H9 (cell line): ENCODE results near the gene ATXN7L3. TPM values are rescaled to one million over a fixed set of nuclear protein-coding genes. Genes with fewer than 3 reads are reported as not detected.

Source experiments
- DNase-seq: peaks from one replicate; pipeline ENCODE4 v3.0.0-alpha.2; 2017
- H2AFZ ChIP-seq: one replicate; pipeline ENCODE4 v1.6.1; 2013; ENCODE audit warnings: mild to moderate bottlenecking, low read length, control low read depth, moderate library complexity
- H2AK5ac ChIP-seq: 2 replicates; pipeline ENCODE4 v1.6.1; 2013; ENCODE audit warnings: low read length, control low read depth, mixed read lengths; ENCODE audit not compliant: insufficient read length
- H2BK120ac ChIP-seq: one replicate; pipeline ENCODE4 v1.6.1; 2013; ENCODE audit warnings: low read depth, mild to moderate bottlenecking, low read length, control low read depth, inconsistent platforms; ENCODE audit not compliant: poor library complexity, severe bottlenecking
- H2BK12ac ChIP-seq: 2 replicates; pipeline ENCODE4 v1.6.1; 2013; ENCODE audit warnings: low read length, control low read depth, mixed read lengths, low read depth; ENCODE audit not compliant: insufficient read length
- H2BK15ac ChIP-seq: 2 replicates; pipeline ENCODE4 v1.6.1; 2013; ENCODE audit warnings: low read depth, low read length, control low read depth
- H2BK20ac ChIP-seq: one replicate; pipeline ENCODE4 v1.6.1; 2013; ENCODE audit warnings: low read depth, mild to moderate bottlenecking, low read length, control low read depth, inconsistent platforms; ENCODE audit not compliant: poor library complexity, severe bottlenecking
- H2BK5ac ChIP-seq: 2 replicates; pipeline ENCODE4 v1.6.1; 2013; ENCODE audit warnings: low read length, control low read depth, mixed read lengths; ENCODE audit not compliant: insufficient read length
- H3K14ac ChIP-seq: 2 replicates; pipeline ENCODE4 v1.6.1; 2013; ENCODE audit warnings: low read length, control low read depth; ENCODE audit not compliant: insufficient read depth
- H3K18ac ChIP-seq: 2 replicates; pipeline ENCODE4 v1.6.1; 2013; ENCODE audit warnings: low read depth, mild to moderate bottlenecking, mixed read lengths, low read length, control low read depth; ENCODE audit not compliant: insufficient read length
- H3K23ac ChIP-seq: 2 replicates; pipeline ENCODE4 v1.6.1; 2013; ENCODE audit warnings: low read length, control low read depth, mixed read lengths, low read depth; ENCODE audit not compliant: insufficient read length
- H3K23me2 ChIP-seq: 2 replicates; pipeline ENCODE4 v1.6.1; 2013; ENCODE audit warnings: low read depth, mild to moderate bottlenecking, mixed read lengths, low read length, control low read depth; ENCODE audit not compliant: insufficient read length, poor library complexity, severe bottlenecking
- H3K27ac ChIP-seq: 2 replicates; pipeline ENCODE4 v1.5.1; 2013; ENCODE audit warnings: low read length, control low read depth, mixed read lengths, low read depth; ENCODE audit not compliant: insufficient read length
- H3K27me3 ChIP-seq: 2 replicates; pipeline ENCODE4 v1.6.1; 2013; ENCODE audit warnings: low read length, control low read depth, inconsistent platforms; ENCODE audit not compliant: insufficient read depth
- H3K4ac ChIP-seq: 2 replicates; pipeline ENCODE4 v1.6.1; 2013; ENCODE audit warnings: low read depth, mild to moderate bottlenecking, control low read depth, inconsistent platforms, low read length, moderate library complexity
- H3K4me1 ChIP-seq: 2 replicates; pipeline ENCODE4 v1.6.1; 2013; ENCODE audit warnings: low read length, control low read depth, inconsistent platforms; ENCODE audit not compliant: insufficient read depth
- H3K4me2 ChIP-seq: 2 replicates; pipeline ENCODE4 v1.6.1; 2013; ENCODE audit warnings: low read length, control low read depth, mixed read lengths; ENCODE audit not compliant: insufficient read length, insufficient read depth
- H3K56ac ChIP-seq: 2 replicates; pipeline ENCODE4 v1.6.1; 2013; ENCODE audit warnings: low read depth, mild to moderate bottlenecking, mixed read lengths, low read length, control low read depth; ENCODE audit not compliant: insufficient read length
- H3K79me1 ChIP-seq: 2 replicates; pipeline ENCODE4 v1.6.1; 2013; ENCODE audit warnings: low read depth, mild to moderate bottlenecking, moderate library complexity, low read length, control low read depth, inconsistent platforms; ENCODE audit not compliant: insufficient read depth, poor library complexity, severe bottlenecking
- H3K79me2 ChIP-seq: 2 replicates; pipeline ENCODE4 v1.6.1; 2013; ENCODE audit warnings: low read length, control low read depth, inconsistent platforms; ENCODE audit not compliant: insufficient read depth
- H3K9ac ChIP-seq: 2 replicates; pipeline ENCODE4 v1.6.1; 2013; ENCODE audit warnings: low read length, control low read depth, mixed read lengths; ENCODE audit not compliant: insufficient read length; ENCODE audit errors: extremely low read depth
- H3K9me3 ChIP-seq: one replicate; pipeline ENCODE4 v1.6.1; 2013; ENCODE audit warnings: low read depth, low read length, inconsistent platforms; ENCODE audit not compliant: control insufficient read depth
- H3T11ph ChIP-seq: one replicate; pipeline ENCODE4 v1.6.1; 2013; ENCODE audit warnings: mild to moderate bottlenecking, low read length, control low read depth, inconsistent platforms
- H4K20me1 ChIP-seq: one replicate; pipeline ENCODE4 v1.6.1; 2013; ENCODE audit not compliant: control insufficient read depth, insufficient read length, insufficient read depth
- H4K5ac ChIP-seq: 2 replicates; pipeline ENCODE4 v1.6.1; 2013; ENCODE audit warnings: low read depth, mild to moderate bottlenecking, mixed read lengths, low read length, control low read depth; ENCODE audit not compliant: insufficient read length
- H4K8ac ChIP-seq: replicated peaks from 2 replicates; pipeline ENCODE4 v1.6.1; 2013; ENCODE audit warnings: low read length, control low read depth, mixed read lengths, low read depth; ENCODE audit not compliant: insufficient read length
- H4K91ac ChIP-seq: 2 replicates; pipeline ENCODE4 v1.6.1; 2013; ENCODE audit warnings: low read depth, mild to moderate bottlenecking, moderate library complexity, mixed read lengths, low read length, control low read depth; ENCODE audit not compliant: insufficient read length
- H3K27ac Mint-ChIP-seq, 3 experiments: 2 replicates in 2 of 3; 3 replicates in 1 of 3; pipeline ENCODE4 v1.8.0; 2020 to 2021; ENCODE audit warnings: mixed read lengths in 3 of 3, mild to moderate bottlenecking in 1 of 3, moderate library complexity in 1 of 3
- H3K27me3 Mint-ChIP-seq: 2 replicates; pipeline ENCODE4 v1.8.0; 2021; ENCODE audit warnings: low read depth, mild to moderate bottlenecking, moderate library complexity, mixed read lengths
- H3K36me3 Mint-ChIP-seq, 3 experiments: 2 replicates in 2 of 3; 3 replicates in 1 of 3; pipeline ENCODE4 v1.8.0; 2020 to 2021; ENCODE audit warnings: low read depth in 3 of 3, mixed read lengths in 3 of 3; ENCODE audit not compliant: insufficient read depth in 1 of 3
- H3K4me1 Mint-ChIP-seq, 2 experiments: 2 replicates each; pipeline ENCODE4 v1.8.0; 2020; ENCODE audit warnings: mixed read lengths in 2 of 2
- H3K4me3 Mint-ChIP-seq, 2 experiments: 2 replicates in 1 of 2; 3 replicates in 1 of 2; pipeline ENCODE4 v1.8.0; 2020 to 2021; ENCODE audit warnings: mild to moderate bottlenecking in 2 of 2, mixed read lengths in 2 of 2, moderate library complexity in 1 of 2
- H3K9me3 Mint-ChIP-seq, 2 experiments: 2 replicates in 1 of 2; 3 replicates in 1 of 2; pipeline ENCODE4 v1.8.0; 2020; ENCODE audit warnings: mild to moderate bottlenecking in 2 of 2, mixed read lengths in 2 of 2, moderate library complexity in 1 of 2
- WGBS: extraction: QIAGEN DNeasy Blood & Tissue Kit; methylation state at CpG from one replicate; pipeline ENCODE4 v1.1.7; 2013; ENCODE audit warnings: missing lambda C conversion rate, low lambda C conversion rate, mixed read lengths; ENCODE audit not compliant: insufficient read length; ENCODE audit errors: extremely low coverage; 5-methylcytosine and 5-hydroxymethylcytosine counted together
- total RNA-seq: library from RNA; stranded (reverse); gene quantifications from 2 replicates; pipeline ENCODE4 v1.2.1, GENCODE V29; 2021
- TF ChIP-seq, protein P1 (sequence below): fragments of 200-600 bp; sonication (generic); conservative IDR thresholded peaks from 3 replicates; pipeline ENCODE4 v1.8.0; 2021; ENCODE audit warnings: antibody characterized with exemption, mild to moderate bottlenecking

ATXN7L3 gene
- total RNA-seq, 1 experiment from 2014 or later = 125 TPM

DNA sequence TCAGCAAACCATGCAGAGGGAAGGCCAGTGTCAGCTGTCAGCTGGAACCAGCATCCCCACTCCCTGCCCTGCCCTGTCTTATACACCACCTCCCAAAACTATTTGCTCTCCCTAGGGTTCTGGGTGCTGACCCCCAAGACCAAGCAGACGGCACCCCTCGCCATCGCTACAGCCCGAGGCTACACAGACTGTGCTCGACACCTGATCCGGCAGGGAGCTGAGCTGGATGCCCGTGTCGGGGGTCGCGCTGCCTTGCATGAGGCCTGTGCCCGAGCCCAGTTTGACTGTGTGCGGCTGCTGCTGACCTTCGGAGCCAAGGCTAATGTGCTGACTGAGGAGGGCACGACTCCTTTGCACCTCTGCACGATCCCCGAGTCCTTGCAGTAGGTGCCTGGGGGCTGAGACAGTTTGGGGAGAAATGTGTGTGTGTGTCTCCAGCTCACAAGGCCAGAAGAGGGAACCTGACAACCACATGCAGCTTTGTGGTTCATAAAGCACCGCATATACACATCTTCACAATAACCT is 27.7 kb downstream of the ATXN7L3 start:
- Histone ChIP-seq H3K9ac (no peak overlapping the region), H3K27me3 (no peaks in the 10 kb centered on the region), H2AK5ac (no peak overlapping the region), H3K9me3 (no peaks in the 10 kb centered on the region), H2BK20ac (no peak overlapping the region), H3K18ac (no peak overlapping the region), H3K79me2 (no peaks in the 10 kb centered on the region), H3K56ac (no peak overlapping the region), H4K20me1 (peaks cover 3% of the 10 kb centered on the region), H3K27ac (no peak overlapping the region), H2BK12ac (no peak overlapping the region), H2AFZ (no peak overlapping the region), H2BK15ac (no peak overlapping the region), H2BK120ac (no peak overlapping the region), H3T11ph (no peak overlapping the region), H3K14ac (no peak overlapping the region; the same call in 1 of the 2 replicates), H3K23me2 (no peaks in the 10 kb centered on the region), H4K5ac (no peak overlapping the region), H3K4me1 (no peaks in the 10 kb centered on the region; the same call in 1 of the 2 replicates), H3K23ac (no peak overlapping the region), H3K79me1 (no peaks in the 10 kb centered on the region), H3K4me2 (no peak overlapping the region), H4K91ac (no peak overlapping the region), H2BK5ac (no peak overlapping the region), H3K4ac (no peak overlapping the region), H4K8ac (no peak overlapping the region)
- Mint-ChIP-seq H3K4me3 (peak overlapping the region in 1 of 2 experiments; percentile 39; a peak in 1 of 5 replicates), H3K27ac (peak overlapping the region in 2 of 3 experiments; percentile 6 to 82; a peak in 2 of 7 replicates), H3K4me1 (peaks cover 17 to 31% of the 10 kb centered on the region in 2 experiments), H3K27me3 (peaks cover 2% of the 10 kb centered on the region; the same call in 1 of the 2 replicates), H3K36me3 (peaks cover 9 to 18% (median 14%) of the 10 kb centered on the region in 3 experiments), H3K9me3 (no peaks in the 10 kb centered on the region)
- no peak for DNase-seq
- WGBS = no CpG with 5 or more reads among the region's 17 CpGs
- TF ChIP-seq, protein P1, sequence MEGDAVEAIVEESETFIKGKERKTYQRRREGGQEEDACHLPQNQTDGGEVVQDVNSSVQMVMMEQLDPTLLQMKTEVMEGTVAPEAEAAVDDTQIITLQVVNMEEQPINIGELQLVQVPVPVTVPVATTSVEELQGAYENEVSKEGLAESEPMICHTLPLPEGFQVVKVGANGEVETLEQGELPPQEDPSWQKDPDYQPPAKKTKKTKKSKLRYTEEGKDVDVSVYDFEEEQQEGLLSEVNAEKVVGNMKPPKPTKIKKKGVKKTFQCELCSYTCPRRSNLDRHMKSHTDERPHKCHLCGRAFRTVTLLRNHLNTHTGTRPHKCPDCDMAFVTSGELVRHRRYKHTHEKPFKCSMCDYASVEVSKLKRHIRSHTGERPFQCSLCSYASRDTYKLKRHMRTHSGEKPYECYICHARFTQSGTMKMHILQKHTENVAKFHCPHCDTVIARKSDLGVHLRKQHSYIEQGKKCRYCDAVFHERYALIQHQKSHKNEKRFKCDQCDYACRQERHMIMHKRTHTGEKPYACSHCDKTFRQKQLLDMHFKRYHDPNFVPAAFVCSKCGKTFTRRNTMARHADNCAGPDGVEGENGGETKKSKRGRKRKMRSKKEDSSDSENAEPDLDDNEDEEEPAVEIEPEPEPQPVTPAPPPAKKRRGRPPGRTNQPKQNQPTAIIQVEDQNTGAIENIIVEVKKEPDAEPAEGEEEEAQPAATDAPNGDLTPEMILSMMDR = no peak
